AG10803 (cell line): ENCODE measurements around the gene HERC6.

Experiments
- DNase-seq: peaks from one replicate; pipeline ENCODE4 v3.0.0; 2010; ENCODE audit warnings: low read depth
- H3K4me3 ChIP-seq: 2 replicates; pipeline ENCODE4 v1.5.1; 2011; ENCODE audit warnings: mild to moderate bottlenecking, low read length, control low read depth
- TF ChIP-seq, protein P1 (sequence below): conservative IDR thresholded peaks from 2 replicates; pipeline ENCODE4 v1.5.1; 2011; ENCODE audit warnings: mild to moderate bottlenecking, low read length, control low read depth, inconsistent platforms

The HERC6 gene

DNA sequence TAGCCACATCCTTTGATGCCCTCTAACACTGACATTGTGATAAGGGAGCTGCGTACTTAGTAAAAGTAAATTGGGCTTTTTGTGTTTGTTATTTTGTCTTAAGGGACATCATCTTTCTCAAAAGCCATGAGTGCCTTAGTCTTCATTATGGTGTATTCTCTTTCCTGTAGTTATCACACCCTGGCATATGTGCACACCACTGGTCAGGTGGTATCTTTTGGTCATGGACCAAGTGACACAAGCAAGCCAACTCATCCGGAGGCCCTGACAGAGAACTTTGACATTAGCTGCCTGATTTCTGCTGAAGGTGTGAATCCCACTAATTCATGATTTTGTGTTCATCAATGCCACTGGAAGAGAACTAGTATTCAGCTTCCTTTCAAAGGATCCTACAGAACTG, 18.0 kb downstream of the HERC6 start:
- no peak for DNase-seq
- TF ChIP-seq, protein P1, sequence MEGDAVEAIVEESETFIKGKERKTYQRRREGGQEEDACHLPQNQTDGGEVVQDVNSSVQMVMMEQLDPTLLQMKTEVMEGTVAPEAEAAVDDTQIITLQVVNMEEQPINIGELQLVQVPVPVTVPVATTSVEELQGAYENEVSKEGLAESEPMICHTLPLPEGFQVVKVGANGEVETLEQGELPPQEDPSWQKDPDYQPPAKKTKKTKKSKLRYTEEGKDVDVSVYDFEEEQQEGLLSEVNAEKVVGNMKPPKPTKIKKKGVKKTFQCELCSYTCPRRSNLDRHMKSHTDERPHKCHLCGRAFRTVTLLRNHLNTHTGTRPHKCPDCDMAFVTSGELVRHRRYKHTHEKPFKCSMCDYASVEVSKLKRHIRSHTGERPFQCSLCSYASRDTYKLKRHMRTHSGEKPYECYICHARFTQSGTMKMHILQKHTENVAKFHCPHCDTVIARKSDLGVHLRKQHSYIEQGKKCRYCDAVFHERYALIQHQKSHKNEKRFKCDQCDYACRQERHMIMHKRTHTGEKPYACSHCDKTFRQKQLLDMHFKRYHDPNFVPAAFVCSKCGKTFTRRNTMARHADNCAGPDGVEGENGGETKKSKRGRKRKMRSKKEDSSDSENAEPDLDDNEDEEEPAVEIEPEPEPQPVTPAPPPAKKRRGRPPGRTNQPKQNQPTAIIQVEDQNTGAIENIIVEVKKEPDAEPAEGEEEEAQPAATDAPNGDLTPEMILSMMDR = no peak
- no peak overlapping the region for H3K4me3 ChIP-seq

DNA sequence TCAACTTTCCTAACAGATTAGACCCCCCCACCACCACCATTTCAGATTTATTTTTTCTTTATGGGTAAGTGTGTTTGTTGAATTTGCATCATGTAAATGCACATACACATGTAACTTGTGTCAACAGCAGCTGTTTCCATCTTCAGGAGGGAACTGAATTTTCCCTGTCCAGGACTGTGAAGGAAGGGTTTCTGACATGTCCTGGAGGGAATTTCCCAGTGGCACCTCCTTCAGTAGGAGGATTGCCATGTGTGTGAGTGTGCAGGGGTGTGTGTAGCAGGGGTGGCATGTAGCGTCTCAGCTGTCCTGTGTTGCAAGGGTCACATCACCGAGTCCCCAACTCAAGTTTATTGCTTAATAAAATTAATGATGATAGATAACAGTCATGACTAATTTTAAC, 19.7 kb downstream of the HERC6 start:
- DNase-seq = no peak
- TF ChIP-seq, protein P1 = no peak
- no peak overlapping the region for H3K4me3 ChIP-seq

DNA sequence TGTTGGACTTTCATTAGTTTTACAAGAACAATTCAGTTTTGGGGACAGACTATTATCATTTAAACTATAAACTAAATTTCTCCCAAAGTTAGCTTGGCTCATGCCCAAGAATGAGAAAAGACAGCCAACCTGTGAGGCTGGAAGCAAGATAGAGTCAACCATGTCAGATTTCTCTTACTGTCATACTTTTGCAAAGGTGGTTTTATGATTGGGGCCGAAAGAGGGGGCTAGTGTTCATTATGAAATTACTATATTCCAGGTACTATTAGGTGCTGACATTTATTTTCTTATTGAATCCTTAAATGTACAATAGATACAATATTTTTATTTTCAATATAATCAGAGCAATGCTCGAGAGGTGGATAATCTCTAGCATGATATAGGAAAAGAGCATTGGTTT, 30.6 kb downstream of the HERC6 start:
- no peak for DNase-seq
- H3K4me3 ChIP-seq = no peak overlapping the region
- TF ChIP-seq, protein P1 = no peak

DNA sequence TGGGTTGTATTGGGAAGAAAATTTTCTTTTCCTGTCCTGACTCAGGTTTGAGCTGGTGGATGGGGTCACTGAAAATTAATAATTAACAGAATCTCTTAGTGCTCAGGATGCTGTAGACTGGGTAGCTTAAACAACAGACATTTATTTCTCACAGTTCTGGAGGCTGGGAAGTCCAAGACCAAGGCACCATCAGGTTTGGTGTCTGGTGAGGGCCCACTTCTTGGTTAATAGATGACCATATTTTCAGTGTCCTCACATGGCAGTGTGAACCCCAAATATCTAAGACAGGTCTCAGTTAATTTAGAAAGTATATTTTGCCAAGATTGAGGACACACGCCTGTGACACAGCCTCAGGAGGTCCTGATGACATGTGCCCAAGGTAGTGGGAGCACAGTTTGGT, 31.1 kb downstream of the HERC6 start:
- H3K4me3 ChIP-seq = no peak overlapping the region
- TF ChIP-seq, protein P1 = no peak
- DNase-seq = no peak

DNA sequence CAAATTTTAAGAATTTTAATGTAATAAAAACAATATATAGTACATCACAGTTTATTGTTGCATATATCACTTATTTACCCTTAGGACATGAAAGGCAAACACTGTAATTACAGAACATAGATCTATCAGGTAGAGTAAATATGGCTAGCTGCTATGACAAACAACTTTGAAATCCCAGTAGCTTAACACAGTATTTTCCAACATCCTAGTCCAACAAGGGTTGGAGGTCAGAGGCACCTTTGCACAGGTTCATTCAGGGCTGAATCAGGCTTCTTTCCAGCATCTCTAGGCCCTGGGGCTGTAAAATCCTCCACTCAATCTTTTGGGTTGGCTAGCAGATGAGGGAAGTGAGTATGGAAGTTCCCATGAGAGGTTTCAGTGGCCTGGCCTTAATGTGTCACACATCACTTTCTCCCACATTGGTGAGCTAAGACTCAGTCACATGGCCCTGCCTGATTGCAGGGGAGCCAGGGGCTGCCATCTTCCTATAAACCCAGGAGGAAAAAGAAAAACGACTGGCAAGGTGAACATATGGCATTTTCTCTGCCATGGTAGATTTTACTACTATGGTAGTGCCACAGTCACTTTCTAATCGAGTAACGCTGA, 32.9 kb downstream of the HERC6 start:
- TF ChIP-seq, protein P1 = no peak
- DNase-seq = no peak

DNA sequence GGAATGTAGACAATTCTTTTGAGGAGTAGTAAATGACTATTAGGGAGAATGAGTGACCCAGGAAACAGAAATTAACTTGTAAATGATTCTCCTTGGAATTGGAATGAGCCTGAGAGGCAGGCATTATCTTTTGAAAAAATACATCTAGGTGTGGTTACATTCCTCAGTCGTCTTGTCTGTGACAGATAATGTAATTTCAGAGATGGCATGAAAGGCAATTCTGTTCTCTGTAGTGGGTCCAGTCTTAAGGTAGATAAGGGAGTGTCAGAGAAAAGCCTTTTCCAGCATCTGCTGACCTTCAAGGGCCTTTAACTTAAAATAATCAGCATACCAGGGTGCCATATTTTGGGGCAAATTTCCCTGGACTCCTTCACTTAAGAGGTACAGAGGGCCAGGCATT, 35.1 kb downstream of the HERC6 start:
- TF ChIP-seq, protein P1 = no peak
- no peak for DNase-seq

More for the DNA sequence above, 32.9 kb downstream of the HERC6 start:
- no peak overlapping the region for H3K4me3 ChIP-seq

DNA sequence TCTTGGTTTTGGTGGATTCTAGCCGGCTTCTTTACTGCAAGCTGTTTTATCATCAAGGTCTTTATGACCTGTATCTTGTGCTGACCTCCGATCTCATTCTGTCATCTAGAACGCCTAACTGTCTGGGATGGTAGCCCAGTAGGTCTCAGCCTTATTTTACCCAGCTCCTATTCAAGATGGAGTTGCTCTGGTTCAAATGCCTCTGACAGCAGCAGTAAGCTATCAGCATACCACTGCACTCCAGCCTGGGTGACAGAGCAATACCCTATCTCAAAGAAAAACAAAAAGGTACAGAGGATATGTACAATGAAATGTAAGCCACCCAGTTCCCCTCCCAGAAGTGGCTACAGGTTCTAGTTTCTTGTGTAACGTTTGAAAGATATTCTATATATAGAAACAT, 36.1 kb downstream of the HERC6 start:
- H3K4me3 ChIP-seq = no peak overlapping the region
- DNase-seq = no peak
- TF ChIP-seq, protein P1 = no peak

More for the DNA sequence above, 35.1 kb downstream of the HERC6 start:
- no peak overlapping the region for H3K4me3 ChIP-seq
